GM12878 (cell line): ENCODE measurements around the gene PDE9A. TPM values are rescaled to one million over a fixed set of nuclear protein-coding genes. Genes with fewer than 3 reads are reported as not detected.

Source experiments
- ATAC-seq: fragments of 200-7000 bp; cut with Tn5 transposase; 3 replicates; pipeline ENCODE4 v1.9.1; 2020; ENCODE audit warnings: mild to moderate bottlenecking, moderate library complexity
- BruUV-seq: library from RNA; stranded (reverse); fragments of 400-500 nt; replicated peaks from 2 replicates; lab custom pipeline; 2021; lab: Mats Ljungman, UMichigan
- CTCF ChIA-PET: fragments of 300-600 bp; sonication (Branson Sonifier 250); formaldehyde crosslinking; extraction: SDS; loops from one replicate; lab custom pipeline; 2021; ENCODE audit warnings: inconsistent platforms; lab: Yijun Ruan, JAX
- POLR2A ChIA-PET: fragments of 350-600 bp; formaldehyde crosslinking; extraction: SDS; loops from one replicate; lab custom pipeline; 2021; ENCODE audit warnings: inconsistent platforms; lab: Charles Lee
- RAD21 ChIA-PET: fragments of 300-600 bp; sonication (Branson Sonifier 250); formaldehyde crosslinking; loops from one replicate; lab custom pipeline; 2023; ENCODE audit warnings: antibody characterized with exemption; ENCODE audit not compliant: unreplicated experiment; lab: Charles Lee
- SMC1A ChIA-PET: fragments of 300-600 bp; sonication (Branson Sonifier 250); formaldehyde crosslinking; loops from one replicate; lab custom pipeline; 2023; ENCODE audit not compliant: unreplicated experiment, uncharacterized antibody; lab: Charles Lee
- DNase-seq: peaks from one replicate; pipeline ENCODE4 v3.0.0-alpha.2; 2011; ENCODE audit warnings: low read depth, low spot score
- FAIRE-seq: peaks from 3 replicates; lab custom pipeline; 2011; peaks lifted over from hg19 to GRCh38; lab: Jason Lieb, UNC
- H2AFZ ChIP-seq: 2 replicates; pipeline ENCODE4 v1.6.0; 2011; ENCODE audit warnings: low read depth, low read length, control low read depth; ENCODE audit not compliant: control insufficient read depth
- H3K27ac ChIP-seq: 2 replicates; pipeline ENCODE4 v1.5.1; 2011; ENCODE audit warnings: control low read depth; ENCODE audit not compliant: control insufficient read depth, insufficient read depth
- H3K27me3 ChIP-seq, 2 experiments: replicated peaks in 1 of 2; 2 replicates each; pipeline versions ENCODE4 v1.6.0 to v1.6.1; 2011; ENCODE audit warnings: low read length in 1 of 2; ENCODE audit not compliant: control insufficient read depth in 2 of 2, insufficient read depth in 2 of 2
- H3K36me3 ChIP-seq, 2 experiments: 2 replicates each; pipeline ENCODE4 v1.5.1; 2011; ENCODE audit warnings: low read length in 1 of 2; ENCODE audit not compliant: control insufficient read depth in 2 of 2, insufficient read depth in 2 of 2
- H3K4me1 ChIP-seq: 2 replicates; pipeline ENCODE4 v1.6.1; 2011; ENCODE audit warnings: mild to moderate bottlenecking, low read length, moderate library complexity, mixed read lengths; ENCODE audit not compliant: control insufficient read depth, insufficient read depth
- H3K4me2 ChIP-seq: 2 replicates; pipeline ENCODE4 v1.6.0; 2011; ENCODE audit warnings: control low read depth; ENCODE audit not compliant: control insufficient read depth, insufficient read depth
- H3K4me3 ChIP-seq: fragments of 200-600 bp; sonication (generic); 2 replicates; pipeline ENCODE4 v1.5.1; 2016
- H3K79me2 ChIP-seq: 2 replicates; pipeline ENCODE4 v1.6.0; 2011; ENCODE audit warnings: low read length; ENCODE audit not compliant: control insufficient read depth, insufficient read depth
- H3K9ac ChIP-seq: 2 replicates; pipeline ENCODE4 v1.8.0; 2011; ENCODE audit warnings: low read length, control low read depth, mixed read lengths; ENCODE audit not compliant: control insufficient read depth, insufficient read depth
- H3K9me3 ChIP-seq: replicated peaks from 3 replicates; pipeline ENCODE4 v1.5.1; 2011; ENCODE audit warnings: mild to moderate bottlenecking, low read length; ENCODE audit not compliant: control insufficient read depth, insufficient read depth
- H4K20me1 ChIP-seq: 2 replicates; pipeline ENCODE4 v1.6.0; 2011; ENCODE audit not compliant: control insufficient read depth, insufficient read depth
- BHLHE40 ChIP-seq, 2 experiments: fragments of 450-650 bp in 1 of 2; IDR thresholded peaks; 2 replicates each; pipeline ENCODE4 v1.6.1; 2011 to 2017; ENCODE audit warnings: low read depth in 2 of 2, borderline replicate concordance in 1 of 2, improper control_type of control experiment in 1 of 2, low read length in 1 of 2, mild to moderate bottlenecking in 1 of 2
- DPF2 ChIP-seq: fragments of 450-650 bp; IDR thresholded peaks from 2 replicates; pipeline ENCODE4 v1.6.1; 2017; ENCODE audit warnings: mild to moderate bottlenecking
- KDM1A ChIP-seq: fragments of 200-600 bp; sonication (generic); IDR thresholded peaks from 2 replicates; pipeline ENCODE4 v1.6.1; 2016; ENCODE audit warnings: borderline replicate concordance
- MTA2 ChIP-seq: fragments of 450-650 bp; IDR thresholded peaks from 2 replicates; pipeline ENCODE4 v1.6.1; 2016; ENCODE audit warnings: low read depth, mild to moderate bottlenecking, moderate library complexity
- PAX5 ChIP-seq: IDR thresholded peaks from 2 replicates; pipeline ENCODE4 v1.6.1; 2011; ENCODE audit warnings: low read depth, low read length, borderline replicate concordance
- PBX3 ChIP-seq: IDR thresholded peaks from 2 replicates; pipeline ENCODE4 v1.6.1; 2011; ENCODE audit warnings: mild to moderate bottlenecking, low read depth, low read length, moderate library complexity; ENCODE audit not compliant: insufficient replicate concordance
- RFX5 ChIP-seq: IDR thresholded peaks from 2 replicates; pipeline ENCODE4 v1.6.1; 2011; ENCODE audit warnings: low read depth, low read length, improper control_type of control experiment
- SIN3A ChIP-seq: IDR thresholded peaks from 2 replicates; pipeline ENCODE4 v1.6.1; 2012; ENCODE audit warnings: low read depth, low read length, improper control_type of control experiment
- SMC3 ChIP-seq: IDR thresholded peaks from 2 replicates; pipeline ENCODE4 v1.6.1; 2011; ENCODE audit warnings: low read length, improper control_type of control experiment, borderline replicate concordance
- STAT3 ChIP-seq: IDR thresholded peaks from 2 replicates; pipeline ENCODE4 v1.6.1; 2011; ENCODE audit warnings: low read depth, low read length, improper control_type of control experiment
- SUPT20H ChIP-seq: IDR thresholded peaks from 2 replicates; pipeline ENCODE4 v1.6.1; 2011; ENCODE audit warnings: low read depth, mild to moderate bottlenecking, low read length, moderate library complexity, borderline replicate concordance; ENCODE audit not compliant: control insufficient read depth
- ZBED1 ChIP-seq: IDR thresholded peaks from 2 replicates; pipeline ENCODE4 v1.6.1; 2016; ENCODE audit warnings: borderline replicate concordance
- ZBTB33 ChIP-seq: fragments of 450-650 bp; IDR thresholded peaks from 2 replicates; pipeline ENCODE4 v1.6.1; 2017; ENCODE audit warnings: mild to moderate bottlenecking
- WGBS: methylation state at CpG from one replicate; pipeline ENCODE4 v1.1.6; 2016; ENCODE audit warnings: low lambda C conversion rate; ENCODE audit not compliant: insufficient replicate concordance, insufficient coverage; ENCODE audit errors: missing lambda C conversion rate; 5-methylcytosine and 5-hydroxymethylcytosine counted together
- in situ Hi-C: fragments of 300-500 bp; cut with MboI; formaldehyde crosslinking; loops from 9 replicates; pipeline ENCODE4 v1.14.3; 2018; ENCODE audit warnings: mixed read lengths
- intact Hi-C: fragments of 100-400 bp; cut with micrococcal nuclease; formaldehyde crosslinking; loops from one replicate; pipeline ENCODE4 v1.14.2; 2022; ENCODE audit not compliant: unreplicated experiment
- polyA plus RNA-seq, 11 experiments: library from polyadenylated mRNA; depleted of rRNA in 4 of 11; unstranded in 6 of 11; stranded (reverse) in 5 of 11; fragments of >200 nt; fragmentation: Nextera tagmentation in 4 of 11; fragmentation: Illumina TruSeq in 1 of 11; extraction: Ambion mirVana in 4 of 11; extraction: Trizol in 1 of 11; gene quantifications; 1 replicate in 1 of 11; 2 replicates in 10 of 11; pipeline versions ENCODE4 v1.2.1 to v1.2.3, GENCODE V29; 2011 to 2016; ENCODE audit warnings: inconsistent platforms in 2 of 11, missing spikeins in 2 of 11, low read depth in 1 of 11
- total RNA-seq, 4 experiments: library from RNA; depleted of rRNA in 3 of 4; stranded (reverse); fragments of >200 nt in 3 of 4; fragmentation: Illumina TruSeq in 1 of 4; extraction: Trizol in 1 of 4; gene quantifications; 2 replicates each; pipeline versions ENCODE4 v1.2.1 to v1.2.3, GENCODE V29; 2013 to 2021

Gene PDE9A
- total and polyA plus RNA-seq, 10 of the 15 experiments (the other 5 are each of a cell fraction or from before 2014, with no cell fraction given), result 0.08 to 0.45 (median 0.20) TPM; not detected in 1

GRCh38 chr21:42766739-42767560 is 113.5 kb downstream of the PDE9A start:
- H3K4me1 ChIP-seq, result no peaks in the 10 kb centered on the region
- ATAC-seq, result no peak

More at GRCh38 chr21:42766739-42767560, 113.5 kb downstream of the PDE9A start:
- H3K9ac ChIP-seq, result no peak overlapping the region
- in situ Hi-C loops (no loop called here), intact Hi-C loops (no loop called here)
- no peaks in the 10 kb centered on the region; the same call in 2 of the 3 replicates for H3K9me3 ChIP-seq
- SMC1A ChIA-PET, result no interaction called here
- no peak overlapping the region for H3K27ac ChIP-seq
- CTCF ChIA-PET, result no interaction called here
- H4K20me1 ChIP-seq, result no peaks in the 10 kb centered on the region
- RAD21 ChIA-PET, result no interaction called here
- 38% methylated on average over 27 of the region's 27 CpGs for WGBS
- no peak overlapping the region for H3K4me3 ChIP-seq
- POLR2A ChIA-PET, result no interaction called here
- H2AFZ ChIP-seq, result no peak overlapping the region
- BruUV-seq, result no TSS peak
- H3K27me3 ChIP-seq, result peaks cover 0 to 1% of the 10 kb centered on the region in 2 experiments; a peak in 2 of 4 replicates
- DNase-seq, result no peak
- TF ChIP-seq SUPT20H (no peak), DPF2 (no peak), RFX5 (no peak), ZBTB33 (no peak), STAT3 (no peak), KDM1A (no peak), PBX3 (no peak), BHLHE40 (IDR thresholded peaks at IDR 0.05; ENCODE audit: borderline replicate concordance in 1 of 2, low read depth in 2 of 2, low read length in 1 of 2) (no peak), ZBED1 (no peak), SIN3A (no peak), MTA2 (no peak), PAX5 (no peak), SMC3 (no peak)
- no peaks in the 10 kb centered on the region for H3K79me2 ChIP-seq
- H3K4me2 ChIP-seq, result no peak overlapping the region
- H3K36me3 ChIP-seq, result no peaks in the 10 kb centered on the region
- FAIRE-seq, result no peak
